IMR-90 (cell line): ENCODE measurements around the gene KCNK5. TPM values are rescaled to one million over a fixed set of nuclear protein-coding genes. Genes with fewer than 3 reads are reported as not detected.

ENCODE experiments used
- ATAC-seq: fragments of 200-7000 bp; cut with Tn5 transposase; 2 replicates; pipeline ENCODE4 v1.9.1; 2020; ENCODE audit warnings: low read depth, mild to moderate bottlenecking, moderate library complexity
- BruUV-seq: library from RNA; stranded (reverse); fragments of 400-500 nt; replicated peaks from 2 replicates; lab custom pipeline; 2021; lab: Mats Ljungman, UMichigan
- CTCF ChIA-PET: fragments of 300-600 bp; formaldehyde crosslinking; extraction: SDS; loops from one replicate; lab custom pipeline; 2021; ENCODE audit warnings: antibody characterized with exemption; lab: Yijun Ruan, JAX
- POLR2A ChIA-PET: fragments of 300-600 bp; sonication (Branson Sonifier 250); formaldehyde crosslinking; loops from one replicate; lab custom pipeline; 2022; ENCODE audit warnings: antibody characterized with exemption; ENCODE audit not compliant: unreplicated experiment; lab: Charles Lee
- DNase-seq: peaks from one replicate; pipeline ENCODE4 v3.0.0; 2013
- H2AFZ ChIP-seq: replicated peaks from 2 replicates; pipeline ENCODE3; 2013; ENCODE audit warnings: low read length, mild to moderate bottlenecking; ENCODE audit not compliant: poor library complexity
- H2AK5ac ChIP-seq: 2 replicates; pipeline ENCODE4 v1.6.1; 2013; ENCODE audit warnings: low read depth, low read length, inconsistent platforms
- H2AK9ac ChIP-seq: replicated peaks from 2 replicates; pipeline ENCODE3; 2013; ENCODE audit warnings: mild to moderate bottlenecking, low read depth, low read length, moderate library complexity; ENCODE audit not compliant: poor library complexity
- H2BK120ac ChIP-seq: 2 replicates; pipeline ENCODE4 v1.6.1; 2013; ENCODE audit warnings: low read depth, low read length, inconsistent platforms
- H2BK15ac ChIP-seq: 3 replicates; pipeline ENCODE4 v1.6.1; 2013; ENCODE audit warnings: low read depth, low read length, inconsistent platforms
- H2BK20ac ChIP-seq: 2 replicates; pipeline ENCODE4 v1.6.1; 2013; ENCODE audit warnings: low read depth, mild to moderate bottlenecking, inconsistent platforms, low read length, moderate library complexity
- H2BK5ac ChIP-seq: 2 replicates; pipeline ENCODE4 v1.6.1; 2013; ENCODE audit warnings: mild to moderate bottlenecking, low read depth, low read length, inconsistent platforms; ENCODE audit not compliant: poor library complexity, severe bottlenecking
- H3K14ac ChIP-seq: replicated peaks from 2 replicates; pipeline ENCODE4 v1.6.1; 2013; ENCODE audit warnings: low read depth, low read length, inconsistent platforms
- H3K18ac ChIP-seq: 2 replicates; pipeline ENCODE4 v1.6.1; 2013; ENCODE audit warnings: low read depth, low read length, control low read depth
- H3K23ac ChIP-seq: 2 replicates; pipeline ENCODE4 v1.6.1; 2013; ENCODE audit warnings: low read depth, low read length, inconsistent platforms
- H3K27ac ChIP-seq: 2 replicates; pipeline ENCODE4 v1.5.1; 2013; ENCODE audit warnings: mild to moderate bottlenecking, control low read depth, low read length; ENCODE audit not compliant: insufficient read depth
- H3K27me3 ChIP-seq: 2 replicates; pipeline ENCODE4 v1.6.1; 2013; ENCODE audit warnings: low read length; ENCODE audit not compliant: control insufficient read depth, insufficient read depth
- H3K36me3 ChIP-seq: 2 replicates; pipeline ENCODE4 v1.6.1; 2013; ENCODE audit warnings: low read length, mixed read lengths; ENCODE audit not compliant: control insufficient read depth, insufficient read depth
- H3K4ac ChIP-seq: 2 replicates; pipeline ENCODE4 v1.6.1; 2013; ENCODE audit warnings: low read depth, low read length, inconsistent platforms
- H3K4me1 ChIP-seq: 2 replicates; pipeline ENCODE4 v1.6.1; 2013; ENCODE audit warnings: low read length, mixed read lengths; ENCODE audit not compliant: control insufficient read depth, insufficient read depth
- H3K4me2 ChIP-seq: 2 replicates; pipeline ENCODE4 v1.6.1; 2013; ENCODE audit warnings: low read depth, mild to moderate bottlenecking, control low read depth, low read length, moderate library complexity
- H3K4me3 ChIP-seq: 2 replicates; pipeline ENCODE4 v1.5.1; 2013; ENCODE audit warnings: low read depth, mild to moderate bottlenecking, control low read depth, low read length, moderate library complexity; ENCODE audit not compliant: insufficient read depth
- H3K56ac ChIP-seq: 2 replicates; pipeline ENCODE4 v1.6.1; 2013; ENCODE audit warnings: low read length, inconsistent platforms; ENCODE audit not compliant: insufficient read depth; ENCODE audit errors: extremely low read depth
- H3K79me1 ChIP-seq, 2 experiments: 2 replicates each; pipeline ENCODE4 v1.6.1; 2013; ENCODE audit warnings: low read length in 2 of 2, inconsistent platforms in 1 of 2, low read depth in 1 of 2
- H3K9ac ChIP-seq: 2 replicates; pipeline ENCODE4 v1.6.1; 2013; ENCODE audit warnings: low read depth, low read length, control low read depth
- H3K9me1 ChIP-seq: 2 replicates; pipeline ENCODE4 v1.6.1; 2013; ENCODE audit warnings: low read length, inconsistent platforms; ENCODE audit not compliant: insufficient read depth
- H3K9me3 ChIP-seq: 2 replicates; pipeline ENCODE4 v1.6.1; 2013; ENCODE audit warnings: low read length; ENCODE audit not compliant: control insufficient read depth, insufficient read depth
- H4K20me1 ChIP-seq: 2 replicates; pipeline ENCODE4 v1.6.1; 2013; ENCODE audit warnings: low read length, inconsistent platforms; ENCODE audit not compliant: insufficient read depth
- H4K5ac ChIP-seq: 2 replicates; pipeline ENCODE4 v1.6.1; 2013; ENCODE audit warnings: mild to moderate bottlenecking, low read depth, low read length, control low read depth
- H4K8ac ChIP-seq, 2 experiments: 2 replicates each; pipeline ENCODE4 v1.6.1; 2013; ENCODE audit warnings: low read depth in 2 of 2, low read length in 2 of 2, control low read depth in 1 of 2, inconsistent platforms in 1 of 2
- H4K91ac ChIP-seq: 2 replicates; pipeline ENCODE4 v1.6.1; 2013; ENCODE audit warnings: low read depth, low read length, inconsistent platforms; ENCODE audit not compliant: insufficient read depth
- CEBPB ChIP-seq: IDR thresholded peaks from 2 replicates; pipeline ENCODE4 v1.6.1; 2012; ENCODE audit warnings: low read depth, low read length, improper control_type of control experiment
- RCOR1 ChIP-seq: IDR thresholded peaks from 2 replicates; pipeline ENCODE4 v1.6.1; 2012; ENCODE audit warnings: mild to moderate bottlenecking, low read length, improper control_type of control experiment; ENCODE audit not compliant: insufficient replicate concordance
- WGBS, 2 experiments: methylation state at CpG; one replicate each; pipeline versions ENCODE4 v1.1.5 to v1.1.7; 2013; ENCODE audit warnings: missing lambda C conversion rate in 2 of 2; ENCODE audit not compliant: insufficient read length in 1 of 2; ENCODE audit errors: extremely low coverage in 2 of 2; 5-methylcytosine and 5-hydroxymethylcytosine counted together
- dilution Hi-C: fragments of 300-500 bp; cut with HindIII; formaldehyde crosslinking; loops from one replicate; pipeline ENCODE4 v1.14.3; 2018; ENCODE audit warnings: low sequenced_read_pairs; ENCODE audit not compliant: unreplicated experiment
- in situ Hi-C: fragments of 300-500 bp; cut with MboI; formaldehyde crosslinking; loops from 3 replicates; pipeline ENCODE4 v1.14.3; 2019; ENCODE audit warnings: low sequenced_read_pairs, inconsistent platforms, mixed read lengths
- intact Hi-C: fragments of 100-400 bp; cut with micrococcal nuclease; formaldehyde crosslinking; loops from 2 replicates; pipeline ENCODE4 v1.10.0; 2022
- polyA plus RNA-seq, 3 experiments: library from polyadenylated mRNA; depleted of rRNA; stranded (reverse); fragments of >200 nt; gene quantifications; 2 replicates each; pipeline ENCODE4 v1.2.3, GENCODE V29; 2012; ENCODE audit warnings: low replicate concordance in 1 of 3
- total RNA-seq: library from RNA; depleted of rRNA; stranded (reverse); fragments of >200 nt; gene quantifications from 2 replicates; pipeline ENCODE4 v1.2.3, GENCODE V29; 2012

Gene KCNK5
- total and polyA plus RNA-seq, 2 of the 4 experiments (the other 2 are of a cell fraction): not detected

DNA sequence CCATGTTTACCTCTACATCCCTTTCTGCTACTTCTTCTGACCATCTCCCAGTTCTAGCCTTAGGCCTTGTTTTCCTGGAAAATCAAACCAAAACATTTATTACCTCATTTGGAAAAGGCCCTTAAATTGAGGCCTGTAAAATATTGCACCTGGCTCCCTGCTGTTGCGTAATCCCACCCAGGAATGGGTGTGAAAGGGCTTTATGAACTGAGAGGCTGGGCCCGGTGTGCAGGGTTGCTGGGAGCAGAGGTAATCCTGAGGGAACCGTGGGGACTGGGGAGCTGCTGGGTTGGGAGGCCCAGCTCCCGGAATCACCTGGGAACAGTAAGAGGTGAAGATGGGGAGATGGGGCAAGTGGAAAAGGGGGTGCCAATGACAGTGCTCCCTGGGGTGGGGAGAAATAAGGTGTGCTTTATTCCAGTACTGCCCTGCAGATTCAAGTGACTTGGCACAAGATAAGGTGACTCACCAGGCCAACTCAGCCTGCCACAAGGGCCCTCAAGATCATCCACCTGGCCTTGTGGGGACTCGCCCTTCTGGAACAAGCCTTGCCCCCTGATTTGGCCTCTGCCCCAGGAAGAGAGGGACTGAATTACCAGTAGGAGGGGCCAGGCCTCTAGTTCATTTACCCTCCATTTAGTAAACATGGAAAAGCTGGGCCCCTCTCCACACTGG lies 44.2 kb downstream of the KCNK5 start:
- no peak overlapping the region for H2AK5ac ChIP-seq
- H2AK9ac ChIP-seq: no peak overlapping the region
- ChIA-PET POLR2A (no interaction called here), CTCF (no interaction called here)
- H3K27me3 ChIP-seq: no peaks in the 10 kb centered on the region
- WGBS, 2 experiments: 20% methylated on average over 1 of the region's 5 CpGs; no CpG with 5 or more reads in 1 of the 2 experiments
- ATAC-seq (no peak), DNase-seq (no peak)
- no peak overlapping the region for H3K4me2 ChIP-seq
- no peak overlapping the region for H3K9ac ChIP-seq
- H2BK15ac ChIP-seq: no peak overlapping the region
- BruUV-seq: no TSS peak
- H3K36me3 ChIP-seq: no peaks in the 10 kb centered on the region
- no peak overlapping the region for H4K5ac ChIP-seq
- intact Hi-C loops (no loop called here), dilution Hi-C loops (no loop called here), in situ Hi-C loops (no loop called here)
- no peak overlapping the region for H2AFZ ChIP-seq
- no peaks in the 10 kb centered on the region for H3K79me1 ChIP-seq
- no peak overlapping the region for H4K8ac ChIP-seq
- no peaks in the 10 kb centered on the region for H3K9me3 ChIP-seq
- H3K4ac ChIP-seq: no peak overlapping the region
- no peak overlapping the region for H3K27ac ChIP-seq
- no peak overlapping the region for H3K4me3 ChIP-seq
- no peaks in the 10 kb centered on the region for H3K9me1 ChIP-seq
- no peak overlapping the region for H2BK20ac ChIP-seq
- H3K56ac ChIP-seq: no peak overlapping the region
- H2BK5ac ChIP-seq: no peak overlapping the region
- no peaks in the 10 kb centered on the region for H3K4me1 ChIP-seq
- no peaks in the 10 kb centered on the region for H4K20me1 ChIP-seq
- H3K23ac ChIP-seq: no peak overlapping the region
- H2BK120ac ChIP-seq: no peak overlapping the region
- H3K14ac ChIP-seq: no peak overlapping the region
- H3K18ac ChIP-seq: no peak overlapping the region
- TF ChIP-seq CEBPB: peak; percentile 73
- TF ChIP-seq RCOR1: no peak
- no peak overlapping the region for H4K91ac ChIP-seq
